ENCODE measurements around the gene JPH2. TPM values are rescaled to one million over a fixed set of nuclear protein-coding genes. Genes with fewer than 3 reads are reported as not detected.

JPH2 gene
- total RNA-seq, 2 donors from 2014 or later = 29.1 to 31.1 TPM

- Histone ChIP-seq H3K27me3 (replicated peaks; ENCODE audit: insufficient read depth) (no peaks in the 10 kb centered on the region), H3K27ac (no peak overlapping the region), H3K4me1 (replicated peaks) (no peaks in the 10 kb centered on the region), H3K9me3 (no peaks in the 10 kb centered on the region), H3K36me3 (no peaks in the 10 kb centered on the region), H3K4me3 (no peak overlapping the region)
- TF ChIP-seq, protein P1, sequence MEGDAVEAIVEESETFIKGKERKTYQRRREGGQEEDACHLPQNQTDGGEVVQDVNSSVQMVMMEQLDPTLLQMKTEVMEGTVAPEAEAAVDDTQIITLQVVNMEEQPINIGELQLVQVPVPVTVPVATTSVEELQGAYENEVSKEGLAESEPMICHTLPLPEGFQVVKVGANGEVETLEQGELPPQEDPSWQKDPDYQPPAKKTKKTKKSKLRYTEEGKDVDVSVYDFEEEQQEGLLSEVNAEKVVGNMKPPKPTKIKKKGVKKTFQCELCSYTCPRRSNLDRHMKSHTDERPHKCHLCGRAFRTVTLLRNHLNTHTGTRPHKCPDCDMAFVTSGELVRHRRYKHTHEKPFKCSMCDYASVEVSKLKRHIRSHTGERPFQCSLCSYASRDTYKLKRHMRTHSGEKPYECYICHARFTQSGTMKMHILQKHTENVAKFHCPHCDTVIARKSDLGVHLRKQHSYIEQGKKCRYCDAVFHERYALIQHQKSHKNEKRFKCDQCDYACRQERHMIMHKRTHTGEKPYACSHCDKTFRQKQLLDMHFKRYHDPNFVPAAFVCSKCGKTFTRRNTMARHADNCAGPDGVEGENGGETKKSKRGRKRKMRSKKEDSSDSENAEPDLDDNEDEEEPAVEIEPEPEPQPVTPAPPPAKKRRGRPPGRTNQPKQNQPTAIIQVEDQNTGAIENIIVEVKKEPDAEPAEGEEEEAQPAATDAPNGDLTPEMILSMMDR (IDR thresholded peaks at IDR 0.05) = no peak
- no peak for TF ChIP-seq POLR2AphosphoS5 (IDR thresholded peaks at IDR 0.05)
- TF ChIP-seq POLR2A (IDR thresholded peaks at IDR 0.05) = no peak
- DNase-seq (ENCODE audit: low spot score) = no peak
- intact Hi-C loops (cut with DNase I) = loop anchor here (10.0 kb wide), 1 partner anchor 159 kb away; the partner anchor contains the start of gene TOX2
- WGBS = 77% methylated on average over 6 of the region's 6 CpGs
Observed at GRCh38 chr20:44073675-44074071, 113.3 kb downstream of the JPH2 start.

GRCh38 chr20:44073011-44073674 is 113.8 kb downstream of the JPH2 start:
- intact Hi-C loops (cut with DNase I) = loop anchor here (10.0 kb wide), 1 partner anchor 158 kb away; the partner anchor contains the start of gene TOX2
- no peak for DNase-seq (ENCODE audit: low spot score)
- Histone ChIP-seq H3K4me3 (no peak overlapping the region), H3K9me3 (no peaks in the 10 kb centered on the region), H3K36me3 (no peaks in the 10 kb centered on the region), H3K27ac (no peak overlapping the region), H3K4me1 (replicated peaks) (no peaks in the 10 kb centered on the region), H3K27me3 (replicated peaks; ENCODE audit: insufficient read depth) (no peaks in the 10 kb centered on the region)
- no peak for TF ChIP-seq POLR2AphosphoS5 (IDR thresholded peaks at IDR 0.05)
- no peak for TF ChIP-seq POLR2A (IDR thresholded peaks at IDR 0.05)
- TF ChIP-seq, protein P1 (IDR thresholded peaks at IDR 0.05) = no peak
- 81% methylated on average over 15 of the region's 16 CpGs for WGBS

- no peak overlapping the region for H3K27ac ChIP-seq
- no peak overlapping the region for H3K4me3 ChIP-seq
- H3K36me3 ChIP-seq = no peaks in the 10 kb centered on the region
- intact Hi-C loops (cut with DNase I) = loop anchor here (10.0 kb wide), 1 partner anchor 158 kb away; the partner anchor contains the start of gene TOX2
- H3K9me3 ChIP-seq = no peaks in the 10 kb centered on the region
- no peak for TF ChIP-seq POLR2AphosphoS5 (IDR thresholded peaks at IDR 0.05)
- no peak for TF ChIP-seq POLR2A (IDR thresholded peaks at IDR 0.05)
- TF ChIP-seq, protein P1 (IDR thresholded peaks at IDR 0.05) = no peak
- DNase-seq (ENCODE audit: low spot score) = no peak
- no peaks in the 10 kb centered on the region for H3K27me3 ChIP-seq (replicated peaks; ENCODE audit: insufficient read depth)
- no peaks in the 10 kb centered on the region for H3K4me1 ChIP-seq (replicated peaks)
- WGBS = 65% methylated on average over 6 of the region's 6 CpGs
Observed at GRCh38 chr20:44072384-44072783, 114.6 kb downstream of the JPH2 start.

- Histone ChIP-seq H3K27me3 (replicated peaks; ENCODE audit: insufficient read depth) (no peaks in the 10 kb centered on the region), H3K4me3 (no peak overlapping the region), H3K9me3 (no peaks in the 10 kb centered on the region), H3K36me3 (no peaks in the 10 kb centered on the region), H3K27ac (no peak overlapping the region), H3K4me1 (replicated peaks) (no peaks in the 10 kb centered on the region)
- WGBS = 79% methylated on average over 11 of the region's 11 CpGs
- TF ChIP-seq, protein P1 (IDR thresholded peaks at IDR 0.05) = no peak
- TF ChIP-seq POLR2A (IDR thresholded peaks at IDR 0.05) (no peak), POLR2AphosphoS5 (IDR thresholded peaks at IDR 0.05) (no peak)
- intact Hi-C loops (cut with DNase I) = loop anchor here (10.0 kb wide), 1 partner anchor 157 kb away; the partner anchor contains the start of gene TOX2
- no peak for DNase-seq (ENCODE audit: low spot score)
Observed at GRCh38 chr20:44071526-44072111, 115.4 kb downstream of the JPH2 start.
